A549 (cell line): Measurements from ENCODE around the gene ZBTB16. TPM values are rescaled to one million over a fixed set of nuclear protein-coding genes. Genes with fewer than 3 reads are reported as not detected.

ENCODE experiments used
- ATAC-seq, 2 experiments: fragments of 200-7000 bp in 1 of 2; fragments of >200 bp in 1 of 2; cut with Nextera tagmentation in 1 of 2; cut with Tn5 transposase in 1 of 2; 3 replicates each; pipeline versions ENCODE4 v1.8.0 to v1.9.1; 2018 to 2020; ENCODE audit warnings: mild to moderate bottlenecking in 1 of 2, moderate library complexity in 1 of 2
- CTCF ChIA-PET: fragments of 300-600 bp; sonication (Branson Sonifier 250); formaldehyde crosslinking; extraction: SDS; loops from one replicate; lab custom pipeline; 2021; ENCODE audit warnings: antibody characterized with exemption, inconsistent platforms; lab: Yijun Ruan, JAX
- POLR2A ChIA-PET: fragments of 350-600 bp; formaldehyde crosslinking; extraction: SDS; loops from one replicate; lab custom pipeline; 2021; ENCODE audit warnings: antibody characterized with exemption, inconsistent platforms; lab: Yijun Ruan, JAX
- DNase-seq, 2 experiments: peaks; one replicate each; pipeline versions ENCODE4 v3.0.0 to v3.0.0-alpha.2; 2011 to 2016; ENCODE audit warnings: low read depth in 1 of 2, low spot score in 1 of 2
- FAIRE-seq: peaks from 2 replicates; lab custom pipeline; 2011; peaks lifted over from hg19 to GRCh38; lab: Jason Lieb, UNC
- H3K27ac ChIP-seq, 2 experiments: fragments of >200 bp; sonication (Bioruptor Twin); formaldehyde crosslinking; 3 replicates each; pipeline ENCODE4 v1.5.1; 2016 to 2017
- H3K4me1 ChIP-seq: fragments of >200 bp; sonication (Bioruptor Twin); formaldehyde crosslinking; 3 replicates; pipeline ENCODE4 v1.6.1; 2016
- H3K4me2 ChIP-seq: fragments of >200 bp; sonication (Bioruptor Twin); formaldehyde crosslinking; 3 replicates; pipeline ENCODE4 v1.6.1; 2016
- H3K4me3 ChIP-seq: fragments of >200 bp; sonication (Bioruptor Twin); formaldehyde crosslinking; 3 replicates; pipeline ENCODE4 v1.5.1; 2016
- H3K9me3 ChIP-seq: fragments of >200 bp; sonication (Bioruptor Twin); formaldehyde crosslinking; 3 replicates; pipeline ENCODE4 v1.6.1; 2016
- CBX8 ChIP-seq: fragments of 200-600 bp; sonication (generic); IDR thresholded peaks from 2 replicates; pipeline ENCODE4 v1.6.1; 2016
- CHD2 ChIP-seq: fragments of 150-350 bp; IDR thresholded peaks from 2 replicates; pipeline ENCODE4 v1.6.1; 2014; ENCODE audit warnings: low read length; ENCODE audit not compliant: partially characterized antibody
- CHD4 ChIP-seq: fragments of 200-600 bp; sonication (generic); IDR thresholded peaks from 2 replicates; pipeline ENCODE4 v1.6.1; 2016; ENCODE audit warnings: antibody characterized with exemption, mild to moderate bottlenecking, borderline replicate concordance
- CTCF ChIP-seq: fragments of >200 bp; sonication (Bioruptor Twin); formaldehyde crosslinking; IDR thresholded peaks from 3 replicates; pipeline ENCODE4 v1.5.1; 2016
- EHMT2 ChIP-seq: fragments of 200-600 bp; sonication (generic); IDR thresholded peaks from 2 replicates; pipeline ENCODE4 v1.6.1; 2016; ENCODE audit warnings: antibody characterized with exemption, low read depth, mild to moderate bottlenecking, moderate library complexity
- ELK1 ChIP-seq: fragments of 150-350 bp; IDR thresholded peaks from 2 replicates; pipeline ENCODE4 v1.6.1; 2014; ENCODE audit warnings: low read depth, mild to moderate bottlenecking, low read length
- EP300 ChIP-seq, 2 experiments: fragments of >200 bp; sonication (Bioruptor Twin); formaldehyde crosslinking; IDR thresholded peaks; 2 replicates in 1 of 2; 3 replicates in 1 of 2; pipeline ENCODE4 v1.6.1; 2016 to 2017
- FOSB ChIP-seq: fragments of 250-450 bp; sonication (Bioruptor Pico); IDR thresholded peaks from 2 replicates; pipeline ENCODE4 v1.5.0; 2020; ENCODE audit warnings: mild to moderate bottlenecking, moderate library complexity
- GATA3 ChIP-seq: IDR thresholded peaks from 2 replicates; pipeline ENCODE4 v1.6.1; 2012; ENCODE audit warnings: borderline replicate concordance
- HDAC2 ChIP-seq: fragments of 200-600 bp; sonication (generic); IDR thresholded peaks from 2 replicates; pipeline ENCODE4 v1.6.1; 2016
- HES2 ChIP-seq: fragments of >200 bp; sonication (Bioruptor Twin); formaldehyde crosslinking; IDR thresholded peaks from 2 replicates; pipeline ENCODE4 v1.6.1; 2016
- HEYL ChIP-seq: fragments of 250-450 bp; sonication (Bioruptor Pico); IDR thresholded peaks from 2 replicates; pipeline ENCODE4 v1.8.0; 2021; ENCODE audit warnings: mild to moderate bottlenecking, moderate library complexity
- JUN ChIP-seq, 2 experiments: fragments of >200 bp; sonication (Bioruptor Twin); formaldehyde crosslinking; IDR thresholded peaks; 2 replicates in 1 of 2; 3 replicates in 1 of 2; pipeline ENCODE4 v1.6.1; 2016 to 2017
- KDM1A ChIP-seq: fragments of 200-600 bp; sonication (generic); IDR thresholded peaks from 2 replicates; pipeline ENCODE4 v1.6.1; 2016; ENCODE audit warnings: low read depth, mild to moderate bottlenecking
- KDM5A ChIP-seq: fragments of 200-600 bp; sonication (generic); IDR thresholded peaks from 2 replicates; pipeline ENCODE4 v1.6.1; 2016; ENCODE audit warnings: antibody characterized with exemption, mild to moderate bottlenecking
- MAFK ChIP-seq: fragments of 450-650 bp; IDR thresholded peaks from 2 replicates; pipeline ENCODE4 v1.6.1; 2014; ENCODE audit not compliant: partially characterized antibody
- MYC ChIP-seq: IDR thresholded peaks from 2 replicates; pipeline ENCODE4 v1.6.1; 2012; ENCODE audit warnings: mild to moderate bottlenecking, inconsistent platforms, low read length, improper control_type of control experiment, borderline replicate concordance
- NPAS2 ChIP-seq: fragments of 250-450 bp; sonication (Bioruptor Pico); IDR thresholded peaks from 2 replicates; pipeline ENCODE4 v1.8.0; 2022; ENCODE audit warnings: mild to moderate bottlenecking, moderate library complexity, borderline replicate concordance
- PBX3 ChIP-seq: IDR thresholded peaks from 2 replicates; pipeline ENCODE4 v1.6.1; 2012
- POLR2AphosphoS2 ChIP-seq: conservative IDR thresholded peaks from 2 replicates; pipeline ENCODE4 v1.6.1; 2012; ENCODE audit warnings: low read length, improper control_type of control experiment, inconsistent platforms
- RAD21 ChIP-seq, 2 experiments: fragments of >200 bp in 1 of 2; sonication (Bioruptor Twin) in 1 of 2; formaldehyde crosslinking in 1 of 2; IDR thresholded peaks in 1 of 2; conservative IDR thresholded peaks in 1 of 2; 2 replicates in 1 of 2; 3 replicates in 1 of 2; pipeline ENCODE4 v1.6.1; 2012 to 2018; ENCODE audit warnings: inconsistent platforms in 1 of 2
- RARB ChIP-seq: fragments of 250-450 bp; sonication (Bioruptor Pico); IDR thresholded peaks from 2 replicates; pipeline ENCODE4 v1.8.0; 2021; ENCODE audit warnings: mild to moderate bottlenecking, moderate library complexity
- SMC3 ChIP-seq: fragments of >200 bp; sonication (Bioruptor Twin); formaldehyde crosslinking; IDR thresholded peaks from 3 replicates; pipeline ENCODE4 v1.6.1; 2018; ENCODE audit warnings: inconsistent platforms
- TFCP2L1 ChIP-seq: fragments of 250-450 bp; sonication (Bioruptor Pico); IDR thresholded peaks from 2 replicates; pipeline ENCODE4 v1.5.0; 2021; ENCODE audit warnings: mild to moderate bottlenecking
- USF2 ChIP-seq: fragments of 450-650 bp; IDR thresholded peaks from 2 replicates; pipeline ENCODE4 v1.6.1; 2014; ENCODE audit warnings: antibody characterized with exemption
- ZC3H11A ChIP-seq: fragments of 450-650 bp; IDR thresholded peaks from 2 replicates; pipeline ENCODE4 v1.6.1; 2014; ENCODE audit warnings: antibody characterized with exemption, mild to moderate bottlenecking
- ZFP36 ChIP-seq: fragments of 450-650 bp; IDR thresholded peaks from 2 replicates; pipeline ENCODE4 v1.6.1; 2014; ENCODE audit warnings: borderline replicate concordance; ENCODE audit not compliant: partially characterized antibody
- WGBS: methylation state at CpG from one replicate; pipeline ENCODE4 v1.1.6; 2017; ENCODE audit errors: missing lambda C conversion rate; 5-methylcytosine and 5-hydroxymethylcytosine counted together
- polyA plus RNA-seq, 4 experiments: library from polyadenylated mRNA; depleted of rRNA in 3 of 4; stranded (reverse); fragments of >200 nt; fragmentation: RNase III in 1 of 4; extraction: RNeasy Plus Mini Kit Qiagen cat#74134 plus additional on column Dnase treatment in 1 of 4; gene quantifications; 2 replicates in 3 of 4; 3 replicates in 1 of 4; pipeline ENCODE4 v1.2.3, GENCODE V29; 2011 to 2017
- TF ChIP-seq, protein P1 (sequence below): IDR thresholded peaks from 2 replicates; pipeline ENCODE4 v1.6.1; 2012; ENCODE audit warnings: low read depth, borderline replicate concordance

The ZBTB16 gene
- polyA plus RNA-seq, 2 of the 4 experiments (the other 2 are of a cell fraction): not detected

GRCh38 chr11:114271316-114271715 lies 211.8 kb downstream of the ZBTB16 start:
- WGBS: 2% methylated on average over 2 of the region's 2 CpGs
- TF ChIP-seq RAD21 (conservative IDR thresholded peaks at IDR 0.05 in 1 of 2, IDR thresholded peaks at IDR 0.05 in 1 of 2) (no peak), MYC (no peak), CTCF (no peak), POLR2AphosphoS2 (no peak), SMC3 (no peak), RARB (no peak), CHD2 (no peak), CBX8 (no peak), PBX3 (no peak), KDM5A (no peak), KDM1A (no peak), HES2 (no peak), NPAS2 (no peak), TFCP2L1 (CRISPR knock-in tag) (no peak), GATA3 (no peak), MAFK (no peak)
- FAIRE-seq (no peak), DNase-seq (no peak), ATAC-seq (no peak)
- Histone ChIP-seq H3K9me3 (no peaks in the 10 kb centered on the region), H3K4me1 (no peaks in the 10 kb centered on the region), H3K27ac (no peak overlapping the region), H3K4me3 (no peak overlapping the region), H3K4me2 (no peak overlapping the region)
- ChIA-PET POLR2A (no interaction called here), CTCF (interaction anchor here (0.9 to 3.1 kb wide), 3 partner anchors 9 to 966 kb away, joined by 3 to 22 read pairs (median 3); no protein-coding TSS in a partner anchor)

GRCh38 chr11:114272311-114272710 lies 212.8 kb downstream of the ZBTB16 start:
- DNase-seq (no peak), ATAC-seq (no peak), FAIRE-seq (no peak)
- 42% methylated on average over 4 of the region's 4 CpGs for whole genome bisulfite sequencing
- CTCF ChIA-PET: interaction anchor here (0.9 to 3.1 kb wide), 3 partner anchors 11 to 967 kb away, joined by 3 to 22 read pairs (median 3); no protein-coding TSS in a partner anchor
- H3K4me1 ChIP-seq: no peaks in the 10 kb centered on the region
- no peak overlapping the region for H3K4me2 ChIP-seq
- no peak overlapping the region for H3K4me3 ChIP-seq
- H3K9me3 ChIP-seq: no peaks in the 10 kb centered on the region
- no peak overlapping the region for H3K27ac ChIP-seq
- no peak for TF ChIP-seq PBX3
- no peak for TF ChIP-seq KDM5A
- TF ChIP-seq ZC3H11A: no peak
- no peak for TF ChIP-seq JUN (IDR thresholded peaks at IDR 0.05)
- no peak for TF ChIP-seq HEYL
- no peak for TF ChIP-seq RARB
- no peak for TF ChIP-seq EP300 (IDR thresholded peaks at IDR 0.05)
- TF ChIP-seq ELK1: no peak
- TF ChIP-seq HDAC2: no peak
- no peak for TF ChIP-seq ZFP36
- TF ChIP-seq, protein P1, sequence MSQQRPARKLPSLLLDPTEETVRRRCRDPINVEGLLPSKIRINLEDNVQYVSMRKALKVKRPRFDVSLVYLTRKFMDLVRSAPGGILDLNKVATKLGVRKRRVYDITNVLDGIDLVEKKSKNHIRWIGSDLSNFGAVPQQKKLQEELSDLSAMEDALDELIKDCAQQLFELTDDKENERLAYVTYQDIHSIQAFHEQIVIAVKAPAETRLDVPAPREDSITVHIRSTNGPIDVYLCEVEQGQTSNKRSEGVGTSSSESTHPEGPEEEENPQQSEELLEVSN: no peak
- TF ChIP-seq EHMT2: no peak
- no peak for TF ChIP-seq FOSB (CRISPR knock-in tag)
- no peak for TF ChIP-seq USF2
- TF ChIP-seq POLR2AphosphoS2: no peak
- no peak for TF ChIP-seq CHD4
- TF ChIP-seq CHD2: no peak
- TF ChIP-seq, all 56 proteins: peak for 0
- POLR2A ChIA-PET: no interaction called here
